ENCODE measurements around the gene RAN. TPM values are rescaled to one million over a fixed set of nuclear protein-coding genes. Genes with fewer than 3 reads are reported as not detected.
"Not testable (repeated sequence)": the region's sequence is repeated elsewhere in the genome, so short reads cannot be mapped to it uniquely, and the experiment has no call there.

Gene RAN
- total and polyA plus RNA-seq, 2 experiments from 2014 or later: 260 to 785 TPM

DNA sequence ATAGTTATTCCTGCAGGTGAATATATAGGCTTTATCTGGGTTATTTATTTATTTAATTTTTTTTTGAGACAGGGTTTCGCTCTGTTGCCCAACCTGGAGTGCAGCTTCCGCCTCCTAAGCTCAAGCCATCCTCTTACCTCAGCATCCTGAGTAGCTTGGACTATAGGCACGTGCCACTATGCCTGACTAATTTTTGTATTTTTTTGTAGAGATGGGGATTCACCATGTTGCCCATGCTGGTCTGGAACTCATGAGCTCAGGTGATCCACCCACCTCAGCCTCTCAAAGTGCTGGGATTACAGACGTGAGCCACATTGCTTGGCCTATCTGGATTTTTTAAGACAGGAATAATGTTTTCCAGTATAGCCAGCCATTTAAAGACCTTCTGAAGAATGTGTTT, 2.0 kb downstream of the RAN start:
- H3K36me3 ChIP-seq: peaks cover 35% of the 10 kb centered on the region
- peaks cover 5% of the 10 kb centered on the region for H3K4me1 ChIP-seq (ENCODE audit: low read depth)
- no peak overlapping the region for H3K27ac ChIP-seq
- DNase-seq (ENCODE audit: low read depth in 1 of 2, low spot score in 1 of 2): no peak
- TF ChIP-seq CTCF (IDR thresholded peaks at IDR 0.05; ENCODE audit: low read depth, low read length): no peak
- H3K9me3 ChIP-seq (ENCODE audit: low read depth): no peaks in the 10 kb centered on the region
- no peak overlapping the region for H3K4me3 ChIP-seq
- H3K27me3 ChIP-seq: no peaks in the 10 kb centered on the region

GRCh38 chr12:130874696-130875095, 2.8 kb downstream of the RAN start:
- Histone ChIP-seq H3K4me3 (no peak overlapping the region), H3K27me3 (no peaks in the 10 kb centered on the region), H3K27ac (no peak overlapping the region), H3K36me3 (peaks cover 35% of the 10 kb centered on the region), H3K4me1 (ENCODE audit: low read depth) (peaks cover 5% of the 10 kb centered on the region), H3K9me3 (ENCODE audit: low read depth) (no peaks in the 10 kb centered on the region)
- no peak for DNase-seq (ENCODE audit: low read depth in 1 of 2, low spot score in 1 of 2)
- no peak for TF ChIP-seq CTCF (IDR thresholded peaks at IDR 0.05; ENCODE audit: low read depth, low read length)

DNA sequence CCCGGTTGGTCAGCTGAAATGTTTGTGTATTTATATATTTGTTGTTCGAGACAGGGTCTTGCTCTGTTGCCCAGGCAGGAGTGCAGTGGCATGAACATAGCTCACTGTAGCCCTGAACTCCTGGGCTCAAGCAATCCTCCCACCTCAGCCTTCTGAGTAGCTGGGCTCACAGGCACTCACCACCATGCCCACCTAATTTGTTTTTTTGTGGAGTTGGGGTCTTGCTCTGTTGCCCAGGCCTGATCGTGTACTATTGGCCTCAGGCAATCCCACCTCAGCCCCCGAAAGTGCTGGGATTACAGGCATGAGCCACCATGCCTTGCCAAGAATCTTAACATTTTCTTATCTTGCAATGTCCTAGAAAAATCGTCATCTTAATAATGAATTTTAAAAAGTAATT, 3.3 kb downstream of the RAN start:
- TF ChIP-seq CTCF (IDR thresholded peaks at IDR 0.05; ENCODE audit: low read depth, low read length): no peak
- Histone ChIP-seq H3K4me3 (no peak overlapping the region), H3K9me3 (ENCODE audit: low read depth) (no peaks in the 10 kb centered on the region), H3K27ac (no peak overlapping the region), H3K4me1 (ENCODE audit: low read depth) (peaks cover 5% of the 10 kb centered on the region), H3K27me3 (no peaks in the 10 kb centered on the region), H3K36me3 (peaks cover 35% of the 10 kb centered on the region)
- DNase-seq (ENCODE audit: low read depth in 1 of 2, low spot score in 1 of 2): no peak

- H3K4me1 ChIP-seq (ENCODE audit: low read depth); H3K4me3 ChIP-seq; DNase-seq (ENCODE audit: low read depth in 1 of 2, low spot score in 1 of 2); H3K27me3 ChIP-seq; H3K9me3 ChIP-seq (ENCODE audit: low read depth); H3K27ac ChIP-seq: not testable (repeated sequence)
- H3K36me3 ChIP-seq: peaks cover 35% of the 10 kb centered on the region
Measured at GRCh38 chr12:130875708-130876107, 3.8 kb downstream of the RAN start.

GRCh38 chr12:130876297-130876696, 4.4 kb downstream of the RAN start:
- Histone ChIP-seq H3K27ac (no peak overlapping the region), H3K4me3 (no peak overlapping the region), H3K4me1 (ENCODE audit: low read depth) (peaks cover 5% of the 10 kb centered on the region), H3K9me3 (ENCODE audit: low read depth) (no peaks in the 10 kb centered on the region), H3K27me3 (no peaks in the 10 kb centered on the region), H3K36me3 (peaks cover 35% of the 10 kb centered on the region)
- DNase-seq (ENCODE audit: low read depth in 1 of 2, low spot score in 1 of 2): no peak
- no peak for TF ChIP-seq CTCF (IDR thresholded peaks at IDR 0.05; ENCODE audit: low read depth, low read length)

DNA sequence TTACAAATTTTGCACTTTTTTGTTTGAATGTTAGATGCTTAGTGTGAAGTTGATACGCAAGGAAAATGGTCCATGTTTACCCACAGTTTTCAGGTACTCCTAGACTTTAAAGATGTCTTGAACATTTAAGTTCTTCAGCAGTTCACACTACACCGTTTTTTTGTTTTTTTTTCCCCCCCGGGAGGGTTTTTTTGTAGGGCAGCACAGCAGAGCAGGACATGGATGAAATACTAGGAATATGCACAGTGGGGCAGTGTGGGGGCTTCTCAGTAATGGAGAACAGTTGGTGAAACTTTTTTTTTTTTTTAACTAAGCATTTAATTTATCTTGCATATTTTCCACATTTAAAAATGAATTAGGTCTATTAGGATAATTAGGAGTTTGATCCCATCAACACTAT, 4.9 kb downstream of the RAN start:
- H3K36me3 ChIP-seq: peaks cover 35% of the 10 kb centered on the region
- no peaks in the 10 kb centered on the region for H3K9me3 ChIP-seq (ENCODE audit: low read depth)
- no peaks in the 10 kb centered on the region for H3K27me3 ChIP-seq
- H3K4me3 ChIP-seq: no peak overlapping the region
- no peak for TF ChIP-seq CTCF (IDR thresholded peaks at IDR 0.05; ENCODE audit: low read depth, low read length)
- H3K27ac ChIP-seq: no peak overlapping the region
- DNase-seq (ENCODE audit: low read depth in 1 of 2, low spot score in 1 of 2): no peak
- peaks cover 5% of the 10 kb centered on the region for H3K4me1 ChIP-seq (ENCODE audit: low read depth)

All from cardiac muscle cell (in vitro differentiated cells and primary cell).